ENCODE data around the gene DHX16.

The DHX16 gene

DNA sequence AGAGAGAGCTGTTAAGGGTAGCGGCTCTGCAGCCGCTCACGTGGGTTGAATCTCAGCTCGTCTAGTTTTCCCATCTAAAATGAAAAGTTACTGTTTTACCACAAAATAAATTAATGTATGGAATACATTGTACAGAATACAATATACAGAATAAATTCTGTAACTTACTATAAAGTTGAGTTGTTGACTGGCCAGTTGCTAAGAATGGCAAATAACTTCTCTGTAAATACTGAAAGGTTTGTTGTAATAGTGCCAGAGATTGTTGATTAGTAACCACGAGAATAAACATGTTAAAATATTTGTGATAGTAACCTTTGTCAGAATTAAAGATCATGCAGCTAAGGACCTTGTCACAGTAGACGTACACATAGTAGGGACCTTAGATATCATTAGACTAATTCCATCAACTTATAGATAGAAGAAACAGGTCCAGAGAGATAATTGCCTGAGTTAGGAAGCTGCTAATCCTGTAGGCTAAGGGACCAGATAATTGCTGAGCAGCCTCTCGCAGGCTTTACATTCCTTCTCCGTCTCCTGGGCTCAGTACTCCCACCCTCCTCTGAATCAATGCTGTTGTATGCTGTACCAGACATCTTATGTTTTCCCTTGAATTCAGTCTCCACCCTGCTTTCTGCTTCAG lies 18.5 kb upstream of the DHX16 start:
- no peak for DNase-seq

DNA sequence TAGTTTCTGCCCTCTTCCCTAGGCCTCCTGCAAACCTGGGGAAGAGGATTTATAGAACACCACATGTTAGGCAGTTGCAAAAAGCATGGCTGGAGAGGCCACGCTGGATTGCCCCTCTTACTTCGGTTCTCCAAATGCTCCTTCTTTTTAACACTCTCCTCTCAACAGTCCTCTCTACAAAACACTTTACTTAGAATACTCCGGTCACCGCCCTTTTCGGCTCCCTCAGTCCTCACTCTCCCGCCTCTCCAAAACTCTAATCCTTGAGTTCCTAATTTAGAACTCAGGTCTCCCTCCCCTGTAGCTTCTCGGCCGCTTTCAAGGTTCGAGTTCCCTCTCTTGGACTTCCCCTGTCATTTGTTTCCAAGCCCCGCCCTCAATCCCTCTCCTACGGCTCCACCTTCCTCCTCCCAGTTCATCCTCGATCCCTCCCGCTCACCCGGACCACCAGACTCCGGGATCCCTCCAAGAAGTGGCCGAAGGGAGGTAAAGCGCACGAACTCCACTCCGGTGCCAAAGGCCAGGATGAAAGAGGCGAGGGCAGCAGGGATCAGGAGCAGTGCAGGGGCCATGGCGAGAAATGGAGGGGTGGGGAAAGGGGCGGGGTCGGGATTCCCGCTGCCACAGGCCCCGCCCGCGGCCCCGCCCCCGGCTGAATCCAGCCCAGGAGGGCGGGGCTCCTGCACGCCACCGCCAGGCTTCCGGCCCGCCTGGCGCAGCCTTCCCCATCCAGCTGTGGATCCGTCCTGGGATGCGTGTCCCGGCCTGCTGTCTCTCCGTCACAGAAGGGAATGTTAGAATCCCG lies 17.8 kb upstream of the DHX16 start, which contains the start of gene NRM:
TSS of gene NRM (minus strand) at position 582 of the 805 bp plus-strand sequence. CDS start at position 572, 10 bp downstream.
- DNase-seq = peak; percentile 74 to 83

DNA sequence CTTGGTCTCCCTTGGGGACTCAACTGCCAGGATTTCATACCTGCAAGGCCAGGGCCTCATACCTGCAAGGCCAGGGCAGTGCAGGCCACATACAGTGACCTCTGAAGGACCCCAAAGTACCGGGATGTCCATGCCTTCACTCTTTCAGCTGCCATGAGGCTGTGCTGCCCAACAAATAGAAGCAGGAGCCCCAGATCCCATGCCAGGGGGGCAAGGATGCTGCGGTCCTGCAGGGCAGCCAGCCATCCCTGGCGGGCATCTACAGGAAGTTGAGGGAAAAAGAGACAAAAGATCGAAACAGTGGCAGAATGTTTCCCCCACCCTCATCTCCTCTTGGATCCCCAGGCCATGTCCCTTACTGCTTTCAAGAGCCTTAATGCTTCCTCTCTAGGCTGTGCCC lies 17.2 kb upstream of the DHX16 start:
- DNase-seq = no peak

DNA sequence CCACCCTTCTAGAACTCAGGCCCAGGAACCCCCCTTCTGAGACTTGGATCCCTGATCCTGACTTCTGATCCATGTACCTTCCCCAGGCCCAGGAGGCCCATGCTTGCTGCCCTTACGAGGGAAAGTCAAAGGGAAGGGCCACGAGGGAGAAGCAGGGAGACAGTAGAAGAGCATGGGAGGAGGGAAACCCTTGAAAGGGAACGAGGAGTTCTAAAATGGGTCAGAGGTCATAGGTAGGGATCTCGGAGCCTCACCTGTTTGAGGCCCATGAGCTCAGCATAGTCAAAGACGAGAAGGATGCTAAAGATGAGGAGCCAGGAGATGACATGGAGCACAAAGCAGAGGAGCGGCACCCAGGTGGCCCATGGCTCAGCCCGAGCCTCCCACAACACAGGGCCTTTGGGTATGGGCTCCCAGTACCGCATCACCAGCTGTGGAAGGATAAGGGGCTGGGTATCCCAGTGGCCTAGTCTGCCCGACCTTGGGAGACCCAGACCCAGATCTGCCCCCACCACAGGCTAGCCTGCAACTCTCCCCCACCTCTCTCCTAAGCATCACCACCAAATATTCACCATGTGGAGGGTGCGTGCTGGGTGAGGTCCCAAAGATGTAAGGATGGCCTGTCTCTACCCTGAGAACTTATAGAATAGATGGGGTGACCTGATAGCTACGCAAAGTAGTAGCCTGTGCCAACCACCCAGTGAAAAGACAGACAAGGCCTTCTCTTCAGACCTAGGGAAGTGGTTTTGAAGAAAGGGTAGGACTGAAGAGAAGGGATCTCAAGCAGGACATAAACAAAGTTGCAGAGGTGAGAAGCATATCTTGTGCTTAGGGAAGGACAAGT lies 16.4 kb upstream of the DHX16 start:
- DNase-seq = no peak

DNA sequence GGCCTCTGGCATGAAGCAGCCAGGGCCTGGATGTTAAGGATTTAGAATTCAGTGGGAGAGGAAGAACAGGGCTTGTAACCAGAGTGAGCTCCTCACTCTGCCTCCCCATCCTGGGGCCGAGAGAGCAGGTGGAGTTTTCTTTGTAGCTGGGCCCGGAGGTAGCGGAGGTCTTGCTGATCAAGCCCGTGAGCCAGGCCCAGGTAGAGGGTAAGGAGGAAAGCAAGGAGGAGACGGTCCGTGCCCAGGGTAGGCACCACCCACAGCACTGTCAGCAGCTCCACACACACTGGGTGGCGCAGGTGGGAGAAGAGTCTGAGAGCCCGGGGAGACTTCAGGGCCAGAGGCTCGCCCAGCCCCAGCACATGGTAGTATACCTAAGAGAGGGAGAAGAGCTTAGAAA lies 15.8 kb upstream of the DHX16 start:
- no peak for DNase-seq

DNA sequence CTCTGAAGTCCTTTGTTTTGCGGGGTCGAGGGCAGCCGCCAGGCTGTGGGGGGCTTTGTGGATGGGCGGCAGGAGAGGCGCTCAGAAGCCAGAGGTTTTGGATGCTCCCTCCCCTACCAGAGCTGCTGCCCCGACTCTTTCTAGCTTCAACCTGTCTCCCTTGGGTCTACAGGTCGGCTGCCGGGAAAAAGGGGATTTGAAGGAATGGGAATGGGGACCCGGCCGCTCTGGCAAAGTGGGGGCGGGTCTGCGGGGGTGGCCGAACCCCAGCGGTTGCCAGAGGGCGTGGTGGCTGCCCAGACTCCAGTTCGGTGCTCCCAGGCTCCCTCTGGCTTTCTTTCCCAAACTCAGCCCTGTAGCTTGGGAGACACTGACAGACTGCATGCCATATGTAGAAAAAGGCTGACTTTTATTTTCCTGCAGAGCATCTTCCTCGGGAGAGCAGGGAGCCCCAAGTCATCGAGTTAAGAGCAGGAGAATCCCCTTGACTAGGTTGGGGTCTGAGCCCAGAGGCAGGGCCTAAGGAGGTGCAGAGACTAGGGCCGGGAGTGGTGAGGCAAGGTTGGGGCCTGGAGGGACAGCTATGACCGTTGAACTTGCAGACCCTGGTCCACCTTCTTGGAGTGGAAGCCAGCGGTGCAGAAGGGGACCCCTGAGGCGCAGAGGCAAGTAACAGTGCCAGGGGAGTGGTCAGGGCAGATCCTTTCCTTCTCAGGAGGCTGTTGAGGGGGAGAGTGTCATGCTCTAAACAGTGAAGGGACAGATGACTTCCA lies 15.0 kb upstream of the DHX16 start:
- no peak for DNase-seq

DNA sequence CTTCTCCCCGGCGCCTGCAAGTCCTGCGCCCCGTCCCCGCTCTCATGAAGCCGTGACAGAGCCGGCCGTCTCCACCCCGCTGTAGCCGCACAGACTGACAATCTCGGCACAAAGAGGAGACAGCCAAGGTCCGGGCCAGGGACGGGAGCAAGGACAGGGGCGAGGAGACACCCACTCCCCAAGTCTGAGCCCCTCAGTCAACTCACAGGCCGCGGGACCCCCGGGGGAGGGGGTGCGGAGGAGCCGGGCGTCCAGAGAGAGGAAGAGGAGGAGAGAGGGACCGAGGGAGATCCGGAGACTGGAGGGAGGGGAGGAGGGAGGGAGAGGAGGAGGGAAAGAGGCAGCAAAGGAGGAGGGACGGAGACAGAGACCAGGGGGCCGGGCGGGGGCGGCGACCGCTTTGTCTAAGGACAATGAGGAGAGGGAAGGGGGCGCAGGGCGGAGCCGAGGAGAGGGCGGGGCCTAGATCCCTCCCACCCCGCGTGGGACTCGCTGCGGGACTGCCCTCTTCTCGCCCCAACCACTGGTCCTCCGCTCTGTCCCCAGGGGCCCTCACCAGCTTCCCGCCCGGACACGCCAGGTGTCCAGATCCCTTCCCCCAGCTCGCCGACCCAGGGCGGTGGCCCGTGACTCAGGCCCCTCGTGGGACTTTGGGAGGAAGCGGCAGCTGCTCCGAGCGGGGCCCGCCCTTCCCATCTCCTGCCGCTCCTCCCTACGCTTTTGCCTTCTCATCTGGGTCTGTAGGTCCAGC lies 14.3 kb upstream of the DHX16 start:
- DNase-seq = peak; percentile 58 to 69

DNA sequence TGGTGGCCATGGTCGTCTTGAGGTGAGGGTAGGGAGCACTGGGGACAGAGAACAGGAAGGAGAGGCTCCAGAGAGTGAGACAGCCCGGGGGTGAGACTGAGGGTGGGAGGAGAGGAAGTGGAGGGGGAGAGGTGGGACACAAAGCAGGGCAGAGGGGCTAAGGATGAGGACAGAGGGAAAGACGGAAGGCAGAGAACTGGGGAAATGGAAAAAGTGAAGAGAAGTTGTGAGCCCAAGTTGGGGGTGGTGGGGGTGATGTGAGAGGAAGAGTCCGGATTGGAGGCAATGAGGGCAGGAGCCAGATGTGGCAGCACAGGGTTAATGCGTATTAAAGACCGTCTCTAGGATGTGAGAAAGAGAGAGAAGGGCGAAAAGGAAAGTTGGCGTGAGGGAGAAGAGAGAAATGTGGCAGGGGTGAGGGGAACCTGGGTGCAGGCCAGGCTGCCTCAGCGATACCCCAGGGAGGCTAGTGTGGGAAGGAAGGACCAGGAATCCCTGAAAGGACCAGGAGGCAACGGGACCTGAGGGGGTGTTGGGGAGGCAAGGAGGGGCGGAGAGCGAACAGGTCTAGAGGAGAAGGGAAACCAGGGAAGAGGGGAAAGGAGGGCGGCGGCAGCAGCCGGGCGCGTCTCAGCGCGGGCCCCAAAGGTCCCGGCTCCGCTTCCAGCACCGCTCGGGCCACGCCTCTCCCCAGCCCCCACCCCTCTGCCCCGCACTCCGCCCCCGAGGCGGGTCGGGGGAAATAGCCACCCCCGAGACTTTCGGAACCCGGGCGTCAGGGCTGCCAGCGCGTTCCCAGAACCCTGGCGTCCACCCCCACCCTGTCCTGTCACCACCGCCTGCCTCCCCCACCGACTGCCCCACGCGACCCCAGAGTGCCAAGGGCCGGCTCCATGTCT lies 13.5 kb upstream of the DHX16 start, which contains the start of gene PPP1R18:
TSS of gene PPP1R18 (minus strand) at position 637 of the 899 bp plus-strand sequence. CDS start at position 10, 627 bp downstream.
- DNase-seq = peak in 1 of 2 experiments; percentile 24

DNA sequence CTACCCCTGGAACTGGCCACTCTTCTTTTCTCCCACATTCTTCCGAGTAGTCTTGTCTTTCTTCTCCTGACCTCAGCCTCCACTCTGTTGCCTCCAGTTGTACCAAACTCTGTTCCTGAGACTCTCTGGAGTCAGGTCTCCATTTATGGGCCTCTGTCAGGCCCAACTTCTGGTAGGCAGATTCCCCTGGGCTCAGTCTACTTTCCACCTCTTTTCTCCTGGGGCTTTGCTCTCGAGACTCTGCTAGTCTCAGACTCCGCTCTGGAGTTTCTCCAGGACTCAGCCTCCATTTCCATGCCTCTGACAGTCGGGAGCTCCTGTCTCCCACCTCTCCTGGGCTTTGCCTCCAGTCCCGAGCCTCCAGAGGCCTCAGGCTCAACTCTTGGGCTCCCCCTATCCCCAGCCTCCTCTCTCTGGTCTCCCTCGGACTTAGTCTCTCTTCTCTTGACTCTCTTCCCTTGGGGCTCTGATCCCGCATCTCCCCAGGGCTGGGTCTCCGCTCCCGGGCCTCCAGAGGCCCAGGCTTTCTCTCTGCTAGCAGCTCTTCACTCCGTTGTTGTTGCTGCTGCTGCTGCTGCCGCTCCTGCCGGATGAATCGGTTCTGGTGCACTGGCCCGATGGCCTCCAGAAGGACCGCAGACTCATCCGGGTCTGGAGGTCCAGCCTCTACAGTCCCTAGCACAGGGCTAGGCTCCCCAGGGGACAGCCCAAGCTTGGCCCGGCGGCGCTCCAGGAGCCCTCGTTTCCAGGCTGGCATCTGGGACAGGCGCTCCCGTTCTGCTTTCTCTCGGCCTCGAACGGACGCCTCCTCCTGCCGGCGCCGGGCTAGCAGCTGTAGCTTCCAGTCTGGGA lies 12.6 kb upstream of the DHX16 start:
- no peak for DNase-seq

DNA sequence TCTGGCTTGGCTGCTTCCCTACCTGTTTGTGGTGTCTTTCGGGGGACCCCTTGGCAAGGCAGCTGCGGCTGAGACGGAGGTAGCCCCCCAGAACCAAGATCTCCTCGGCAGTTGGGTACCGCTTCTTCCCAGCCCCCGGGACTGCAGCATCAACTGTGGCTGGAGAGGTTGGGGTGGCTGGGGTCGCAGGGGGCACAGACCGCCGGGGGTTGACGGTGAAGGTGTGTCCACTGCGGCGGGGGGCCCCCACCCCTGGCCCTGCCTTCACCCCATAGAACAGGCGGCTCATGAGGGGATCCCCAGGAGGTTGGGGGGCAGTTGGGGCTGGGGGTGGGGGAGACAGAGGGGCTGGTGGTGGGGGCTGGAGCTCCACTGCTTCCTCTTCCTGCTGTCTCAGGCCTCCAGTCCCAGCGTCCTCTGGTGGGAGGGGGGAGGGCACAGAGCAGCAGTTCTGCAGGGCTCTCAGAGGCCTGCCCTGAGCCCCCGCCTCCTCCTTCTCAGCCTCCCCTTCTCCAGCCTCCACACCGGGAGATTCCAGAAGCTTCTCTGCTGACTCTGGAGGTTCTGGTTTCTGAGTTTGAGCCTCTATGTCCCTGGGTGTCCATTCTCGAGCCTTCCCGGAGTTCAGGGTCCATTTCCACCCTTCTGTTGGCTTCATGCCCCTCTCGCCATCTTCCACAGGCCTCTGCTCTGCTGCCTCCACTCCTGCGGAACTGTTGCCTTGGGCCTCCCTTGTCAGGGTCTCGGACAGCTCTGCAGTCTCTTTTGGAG lies 11.8 kb upstream of the DHX16 start:
- no peak for DNase-seq

DNA sequence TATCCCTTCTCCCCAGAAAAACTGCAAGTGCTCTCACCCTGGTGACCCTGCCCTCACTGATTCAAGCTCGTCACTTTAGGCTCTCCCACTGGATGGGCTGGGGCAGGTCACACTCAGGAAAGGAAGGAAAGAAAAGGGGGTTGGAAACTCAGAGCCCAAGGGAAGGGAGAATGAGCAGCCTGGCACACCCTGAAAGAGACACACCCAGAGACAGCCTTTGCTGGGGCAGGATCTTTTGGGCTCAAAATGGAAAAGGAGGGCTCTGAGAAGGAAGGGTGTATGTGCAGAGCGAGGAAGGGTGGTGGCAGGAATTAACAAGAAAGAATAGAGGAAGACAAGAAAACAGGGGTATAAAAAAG lies 11.2 kb upstream of the DHX16 start:
- no peak for DNase-seq

DNA sequence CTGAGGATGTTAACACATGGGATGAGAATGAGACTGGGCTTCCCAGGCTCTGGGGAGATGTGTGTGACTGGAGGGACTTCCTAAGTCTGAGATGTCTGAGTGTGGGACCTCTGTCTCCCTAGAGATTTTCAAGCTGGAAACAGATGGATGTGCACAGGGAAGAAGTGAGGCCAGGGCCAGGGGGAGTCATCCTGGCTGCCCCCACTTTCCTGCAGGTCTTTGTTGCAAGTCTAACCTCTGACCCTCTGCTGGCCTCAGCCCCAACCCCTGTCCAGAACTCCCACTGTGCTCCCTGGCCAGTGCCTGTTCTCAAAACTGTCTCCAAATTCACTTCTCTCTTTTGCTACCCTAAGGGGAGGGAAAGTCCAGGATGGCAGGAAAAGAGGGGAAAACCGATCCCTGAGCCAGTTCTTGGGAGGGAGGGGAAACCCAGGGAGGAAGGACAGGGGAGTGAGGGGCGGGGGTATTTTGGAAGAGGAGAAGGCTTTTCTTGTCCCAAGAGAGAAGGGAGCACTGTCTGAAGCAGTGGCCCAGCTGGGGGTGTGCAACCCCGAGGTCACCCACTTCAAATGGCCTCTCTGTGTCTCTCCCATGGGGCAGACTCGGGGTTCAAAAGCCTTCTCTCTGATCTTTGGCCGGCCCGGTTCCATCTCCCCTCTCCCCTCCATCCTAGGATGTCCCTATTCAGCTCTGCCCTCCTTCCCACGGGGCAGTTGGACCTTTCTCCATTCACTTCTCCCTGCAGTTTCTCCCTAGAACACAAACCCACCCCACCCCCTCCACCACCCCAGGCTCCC lies 10.6 kb upstream of the DHX16 start:
- no peak for DNase-seq

DNA sequence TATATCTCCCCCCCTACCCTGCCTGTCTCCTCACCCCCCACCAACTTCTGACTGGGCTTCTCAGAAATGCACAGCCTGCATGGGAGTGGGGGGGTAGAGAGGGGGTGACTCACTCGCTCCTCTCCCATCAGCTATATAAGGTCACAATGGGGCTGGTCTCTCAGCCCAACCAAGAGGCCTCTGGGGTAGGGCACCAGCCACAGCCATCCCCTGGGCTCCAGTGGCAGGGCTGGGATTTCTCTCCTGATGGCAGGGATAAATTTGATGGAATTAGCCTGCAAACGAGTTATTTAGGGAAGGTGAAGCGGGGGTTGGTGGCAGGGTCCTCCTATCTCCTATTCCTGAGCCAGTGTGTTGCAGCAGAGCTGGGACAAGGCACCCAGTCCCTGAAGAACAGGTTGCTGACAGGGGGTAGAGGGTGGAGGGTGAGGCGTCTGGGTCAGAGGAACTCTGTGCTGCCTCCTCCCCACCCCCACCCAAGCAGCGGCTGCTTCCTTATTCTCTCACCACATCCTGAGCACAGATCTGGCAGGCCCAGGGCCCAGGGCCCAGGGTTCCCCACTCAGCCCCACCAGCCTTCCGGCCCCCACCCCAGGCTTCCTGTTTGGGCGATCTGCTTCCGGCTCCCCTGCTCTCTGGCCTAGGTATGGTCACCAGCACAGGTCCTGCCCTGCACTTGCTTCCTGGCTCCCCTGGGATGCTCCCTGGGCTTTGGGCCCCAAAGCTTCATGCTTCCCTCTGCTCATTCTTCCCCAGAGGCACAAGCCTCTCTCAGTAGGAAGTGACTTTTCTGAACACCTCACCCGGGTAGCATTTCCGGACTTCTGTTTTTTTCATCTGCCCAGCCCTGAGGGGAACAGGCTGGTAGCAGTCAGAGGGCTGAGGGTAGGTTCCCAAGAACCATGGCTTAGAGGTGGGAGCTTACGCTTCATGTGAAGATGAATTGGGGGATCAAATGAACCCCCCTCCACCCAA lies 9.6 kb upstream of the DHX16 start:
- peak in 1 of 2 experiments; percentile 29 for DNase-seq

DNA sequence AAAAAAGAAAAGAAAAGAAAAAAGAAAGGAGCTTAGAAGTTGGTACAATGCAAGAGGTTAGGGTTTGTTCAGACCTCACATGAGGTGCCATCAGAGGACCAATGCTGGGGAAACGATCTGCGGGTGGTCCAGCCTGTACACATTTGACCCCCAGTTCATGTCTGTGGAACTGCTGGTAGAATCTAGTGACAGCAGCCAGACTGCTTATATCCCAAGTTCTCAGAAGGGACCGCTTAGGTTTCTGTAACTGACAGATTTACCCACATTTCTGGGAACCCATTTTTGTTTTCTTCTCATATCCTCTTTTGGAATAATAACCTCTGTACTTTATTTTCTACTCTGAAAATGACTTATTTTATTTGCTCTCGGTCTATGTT lies 8.9 kb upstream of the DHX16 start:
- DNase-seq = no peak

DNA sequence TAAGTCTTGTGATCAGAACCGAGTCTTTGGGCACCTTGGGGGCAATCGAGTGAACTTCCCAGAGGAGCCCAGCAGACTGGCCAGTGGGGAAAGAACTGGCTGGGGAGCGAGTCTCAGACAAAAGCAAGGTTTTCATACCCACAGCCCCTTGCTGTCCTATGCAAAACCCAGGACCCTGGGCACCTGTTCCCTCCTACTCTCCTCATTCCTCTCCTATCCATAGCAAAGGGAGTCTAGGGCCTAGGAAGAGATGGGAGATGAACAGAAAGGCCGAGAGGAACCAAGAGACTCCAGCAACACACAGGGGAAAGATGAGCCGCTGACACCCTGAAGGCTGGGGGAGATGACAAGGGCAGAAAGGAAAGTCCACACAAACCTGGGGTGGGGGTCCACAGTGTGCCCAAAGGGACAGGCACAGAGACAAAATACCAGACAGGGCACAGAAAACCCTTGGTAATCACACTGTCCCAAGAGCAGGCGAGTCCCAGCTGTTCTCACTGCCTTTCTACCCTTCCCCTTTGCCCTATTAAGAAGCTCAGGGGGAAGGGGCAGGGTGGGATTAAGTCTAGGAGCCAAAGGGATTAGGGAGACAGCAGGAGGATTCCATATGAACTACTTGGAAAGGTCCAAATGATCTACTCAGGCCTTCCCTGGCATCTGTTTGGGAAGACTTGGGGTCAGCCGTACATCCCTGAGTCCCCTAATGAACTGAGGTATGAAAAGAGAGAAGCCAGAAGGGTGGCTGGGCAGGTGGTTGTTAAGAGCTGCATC lies 7.1 kb upstream of the DHX16 start:
- DNase-seq = no peak
